ENCODE results near the gene DTX4. TPM values are rescaled to one million over a fixed set of nuclear protein-coding genes. Genes with fewer than 3 reads are reported as not detected.

Gene DTX4
- total and polyA plus RNA-seq, 3 donors from 2014 or later, result 4.5 to 10.2 (median 6.1) TPM

DNA sequence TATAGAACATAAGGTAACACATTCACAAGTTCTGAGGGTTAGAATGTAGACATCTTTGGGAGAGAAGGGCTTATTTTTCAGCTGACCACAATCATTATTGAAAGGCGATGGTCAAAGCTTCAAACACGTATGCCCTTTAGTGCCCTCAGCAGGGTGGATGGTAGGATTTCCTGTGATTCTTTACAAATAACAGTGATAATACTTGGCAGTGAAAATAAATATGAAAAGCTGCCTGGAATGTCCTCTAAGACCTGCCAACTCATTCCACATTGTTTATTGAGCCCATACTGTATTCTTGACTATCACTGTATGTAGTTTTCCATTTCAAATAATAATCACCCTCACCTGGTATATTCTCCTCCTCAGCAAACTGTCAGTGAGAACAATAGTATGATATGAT, 54.5 kb downstream of the DTX4 start:
- no peak for TF ChIP-seq POLR2A (IDR thresholded peaks at IDR 0.05)
- TF ChIP-seq, protein P1, sequence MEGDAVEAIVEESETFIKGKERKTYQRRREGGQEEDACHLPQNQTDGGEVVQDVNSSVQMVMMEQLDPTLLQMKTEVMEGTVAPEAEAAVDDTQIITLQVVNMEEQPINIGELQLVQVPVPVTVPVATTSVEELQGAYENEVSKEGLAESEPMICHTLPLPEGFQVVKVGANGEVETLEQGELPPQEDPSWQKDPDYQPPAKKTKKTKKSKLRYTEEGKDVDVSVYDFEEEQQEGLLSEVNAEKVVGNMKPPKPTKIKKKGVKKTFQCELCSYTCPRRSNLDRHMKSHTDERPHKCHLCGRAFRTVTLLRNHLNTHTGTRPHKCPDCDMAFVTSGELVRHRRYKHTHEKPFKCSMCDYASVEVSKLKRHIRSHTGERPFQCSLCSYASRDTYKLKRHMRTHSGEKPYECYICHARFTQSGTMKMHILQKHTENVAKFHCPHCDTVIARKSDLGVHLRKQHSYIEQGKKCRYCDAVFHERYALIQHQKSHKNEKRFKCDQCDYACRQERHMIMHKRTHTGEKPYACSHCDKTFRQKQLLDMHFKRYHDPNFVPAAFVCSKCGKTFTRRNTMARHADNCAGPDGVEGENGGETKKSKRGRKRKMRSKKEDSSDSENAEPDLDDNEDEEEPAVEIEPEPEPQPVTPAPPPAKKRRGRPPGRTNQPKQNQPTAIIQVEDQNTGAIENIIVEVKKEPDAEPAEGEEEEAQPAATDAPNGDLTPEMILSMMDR (IDR thresholded peaks at IDR 0.05), result no peak
- 77 to 79% methylated on average over 2 of the region's 2 CpGs for WGBS, 2 donors
- Histone ChIP-seq H3K4me3 (no peak overlapping the region), H3K9me3 (no peaks in the 10 kb centered on the region), H3K27me3 (no peaks in the 10 kb centered on the region), H3K4me1 (no peaks in the 10 kb centered on the region), H3K27ac (no peak overlapping the region), H3K36me3 (ENCODE audit: low read depth, missing control alignments) (no peaks in the 10 kb centered on the region)
- intact Hi-C loops (cut with DNase I; ENCODE audit: low total_unique reads), result no loop called here
- no peak for DNase-seq

DNA sequence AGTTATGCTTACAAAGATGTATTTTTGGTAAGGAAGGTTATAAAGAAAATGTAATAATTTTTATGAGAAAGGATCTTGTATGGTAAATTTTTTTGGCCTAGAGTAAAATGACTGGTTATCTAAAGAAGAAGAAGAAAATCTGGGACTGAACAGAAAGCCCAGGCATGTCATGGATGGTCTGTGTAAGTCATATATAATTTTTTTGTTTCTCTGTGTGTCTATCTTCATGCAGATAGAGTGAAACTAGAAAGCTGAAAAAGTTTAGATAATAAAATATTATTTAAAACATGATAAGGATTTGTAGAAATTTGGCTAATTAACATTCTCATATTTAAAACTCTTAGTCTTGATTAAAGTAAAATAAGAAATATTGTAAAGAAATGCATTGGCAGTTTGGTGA, 68.4 kb downstream of the DTX4 start:
- Histone ChIP-seq H3K27me3 (no peaks in the 10 kb centered on the region), H3K9me3 (no peaks in the 10 kb centered on the region), H3K4me1 (no peaks in the 10 kb centered on the region), H3K27ac (no peak overlapping the region), H3K4me3 (no peak overlapping the region), H3K36me3 (ENCODE audit: low read depth, missing control alignments) (no peaks in the 10 kb centered on the region)
- no peak for DNase-seq
- TF ChIP-seq POLR2A (IDR thresholded peaks at IDR 0.05), result no peak
- TF ChIP-seq, protein P1 (IDR thresholded peaks at IDR 0.05), result no peak
- intact Hi-C loops (cut with DNase I; ENCODE audit: low total_unique reads), result no loop called here

DNA sequence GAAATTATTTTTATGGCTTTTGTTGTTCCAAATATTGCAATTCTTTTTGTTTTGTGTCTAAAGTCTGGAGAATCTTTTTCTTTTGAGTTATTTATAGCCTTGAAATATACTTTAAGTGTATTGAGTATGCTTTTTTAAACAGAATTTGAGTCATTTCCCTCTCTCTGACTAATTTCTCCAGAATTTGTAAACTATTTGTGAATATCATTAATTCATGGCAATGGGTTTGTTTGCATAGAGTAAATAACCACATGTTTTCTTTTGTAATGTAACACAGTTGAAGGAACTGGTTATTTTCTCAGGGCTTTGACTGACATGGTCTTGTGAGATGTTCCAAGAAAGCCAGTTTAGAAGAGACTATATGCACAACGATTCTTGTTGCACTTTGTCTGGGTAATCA, 71.7 kb downstream of the DTX4 start:
- H3K36me3 ChIP-seq (ENCODE audit: low read depth, missing control alignments), result no peaks in the 10 kb centered on the region
- H3K9me3 ChIP-seq, result no peaks in the 10 kb centered on the region
- intact Hi-C loops (cut with DNase I; ENCODE audit: low total_unique reads), result no loop called here
- no peaks in the 10 kb centered on the region for H3K27me3 ChIP-seq
- DNase-seq, result no peak
- no peaks in the 10 kb centered on the region for H3K4me1 ChIP-seq
- 71 to 73% methylated on average over 1 of the region's 1 CpG for WGBS, 2 donors
- no peak overlapping the region for H3K27ac ChIP-seq
- no peak overlapping the region for H3K4me3 ChIP-seq
- TF ChIP-seq, protein P1 (IDR thresholded peaks at IDR 0.05), result no peak
- TF ChIP-seq POLR2A (IDR thresholded peaks at IDR 0.05), result no peak

DNA sequence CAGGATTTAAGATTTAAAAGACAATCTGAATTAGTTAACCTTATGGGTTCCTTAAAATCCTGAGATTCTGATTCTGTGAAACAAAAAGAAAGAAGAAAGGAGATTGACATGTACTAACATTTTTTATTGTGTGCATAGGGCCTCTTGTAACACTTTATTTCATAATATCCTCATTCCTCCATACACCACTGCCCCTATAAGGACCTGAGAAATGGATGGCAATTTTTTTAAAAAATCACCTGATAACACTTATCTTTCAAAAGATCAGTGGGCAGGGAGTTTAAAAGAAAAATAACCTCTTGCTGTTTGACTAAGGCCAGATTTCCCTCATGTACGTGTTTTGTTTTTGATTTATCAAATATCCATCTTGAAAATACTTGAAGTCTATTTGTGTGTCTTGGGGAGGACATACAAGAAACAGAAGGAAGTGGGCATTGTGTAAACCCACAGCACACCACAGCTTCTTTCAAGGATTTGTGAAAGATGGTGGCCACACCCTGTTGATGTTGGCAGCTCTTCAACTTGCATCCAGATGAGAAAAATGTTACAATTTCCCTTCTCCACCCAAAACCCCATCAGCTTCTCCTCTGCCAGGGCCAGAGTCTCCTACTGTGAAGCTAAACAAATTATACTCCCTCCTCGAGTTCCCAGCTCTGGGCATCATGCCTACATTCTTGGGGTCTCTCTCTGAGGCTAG, 75.7 kb downstream of the DTX4 start:
- TF ChIP-seq POLR2A (IDR thresholded peaks at IDR 0.05), result no peak
- TF ChIP-seq, protein P1 (IDR thresholded peaks at IDR 0.05), result no peak
- 24 to 32% methylated on average over 2 of the region's 2 CpGs for WGBS, 2 donors
- intact Hi-C loops (cut with DNase I; ENCODE audit: low total_unique reads), result no loop called here
- Histone ChIP-seq H3K9me3 (no peaks in the 10 kb centered on the region), H3K27ac (no peak overlapping the region), H3K36me3 (ENCODE audit: low read depth, missing control alignments) (no peaks in the 10 kb centered on the region), H3K27me3 (no peaks in the 10 kb centered on the region), H3K4me3 (no peak overlapping the region), H3K4me1 (no peaks in the 10 kb centered on the region)
- peak; percentile 48 for DNase-seq

DNA sequence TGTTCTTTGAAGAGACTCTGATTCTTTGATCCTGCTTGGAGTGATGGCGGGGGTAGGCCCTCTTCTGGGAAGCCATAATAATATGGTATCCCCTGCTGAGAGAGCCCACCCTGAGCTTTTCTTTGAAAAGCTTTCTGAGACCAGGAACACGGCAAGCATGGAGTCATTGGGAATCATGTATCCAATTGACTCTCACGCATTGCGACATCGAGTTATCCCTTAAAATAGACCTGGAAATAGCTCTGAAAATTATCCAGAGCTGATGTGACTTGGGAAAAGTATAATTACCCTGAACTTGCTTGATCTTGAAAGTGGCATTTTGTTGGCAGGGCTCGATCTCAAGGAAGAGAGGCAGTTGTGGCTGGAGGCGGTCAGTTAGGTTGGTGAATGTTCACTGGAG, 77.6 kb downstream of the DTX4 start:
- H3K27ac ChIP-seq, result no peak overlapping the region
- 94% methylated on average over 7 of the region's 7 CpGs for WGBS, 2 donors
- no peaks in the 10 kb centered on the region for H3K36me3 ChIP-seq (ENCODE audit: low read depth, missing control alignments)
- DNase-seq, result no peak
- H3K4me3 ChIP-seq, result no peak overlapping the region
- no peaks in the 10 kb centered on the region for H3K4me1 ChIP-seq
- no peaks in the 10 kb centered on the region for H3K9me3 ChIP-seq
- intact Hi-C loops (cut with DNase I; ENCODE audit: low total_unique reads), result no loop called here
- no peak for TF ChIP-seq POLR2A (IDR thresholded peaks at IDR 0.05)
- TF ChIP-seq, protein P1 (IDR thresholded peaks at IDR 0.05), result no peak
- H3K27me3 ChIP-seq, result no peaks in the 10 kb centered on the region

Data from testis (tissue), 3 donors.